ENCODE results near the gene MOV10. TPM values are rescaled to one million over a fixed set of nuclear protein-coding genes. Genes with fewer than 3 reads are reported as not detected.

Gene MOV10
- total and polyA plus RNA-seq, 2 of the 13 experiments (the other 11 are each of a cell fraction or from before 2014, with no cell fraction given), result 56.4 to 58.2 TPM

DNA sequence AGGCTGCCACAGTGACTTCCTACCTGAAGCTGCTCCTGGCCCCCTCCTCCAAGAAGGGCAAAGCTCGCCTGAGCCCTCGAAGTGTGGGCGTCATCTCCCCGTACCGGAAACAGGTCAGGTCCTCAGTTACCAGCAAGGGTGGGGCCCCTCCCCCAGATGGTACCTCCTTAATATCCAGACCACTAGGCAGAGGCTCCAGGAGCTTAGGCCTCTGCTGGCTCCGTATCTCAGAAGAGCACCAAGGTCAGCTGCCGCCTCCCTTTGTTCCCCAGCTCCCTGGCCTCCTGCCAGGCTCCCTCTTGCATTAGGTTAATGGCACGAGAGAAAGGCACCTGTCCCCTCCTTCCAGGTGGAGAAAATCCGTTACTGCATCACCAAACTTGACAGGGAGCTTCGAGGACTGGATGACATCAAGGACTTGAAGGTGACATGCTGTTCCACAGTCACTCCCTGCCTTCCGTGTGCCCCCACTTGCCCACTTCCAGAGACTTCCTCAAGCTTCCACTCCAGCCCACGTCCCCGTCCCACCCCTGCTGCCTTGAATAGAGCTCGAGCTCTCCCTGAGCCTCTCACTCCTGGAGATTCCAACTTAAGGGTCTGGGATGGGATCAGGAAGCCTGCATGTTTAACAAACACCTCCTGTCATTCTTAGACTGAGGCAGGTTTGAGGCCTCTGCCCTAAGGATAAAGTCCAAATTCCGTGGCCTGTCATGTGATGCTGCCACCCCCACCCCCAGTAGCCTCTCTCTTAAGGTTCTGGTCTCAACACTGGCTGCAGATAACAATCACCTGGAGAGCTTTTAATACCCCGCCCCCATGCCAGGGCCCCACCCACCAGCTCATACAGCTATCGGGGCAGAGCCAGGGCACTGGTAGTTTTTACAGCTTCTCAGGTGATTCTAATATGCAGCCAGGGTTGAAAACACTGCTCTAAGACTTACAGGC lies 24.2 kb downstream of the MOV10 start (continued):
- TF ChIP-seq JUNB (CRISPR knock-in tag; IDR thresholded peaks at IDR 0.05; ENCODE audit: borderline replicate concordance) (no peak), SPEN (CRISPR knock-in tag; IDR thresholded peaks at IDR 0.05; ENCODE audit: low read depth) (peak; percentile 29; the same call in 1 of the 2 replicates), ZNF501 (CRISPR knock-in tag; IDR thresholded peaks at IDR 0.05) (peak; percentile 36; the same call in 1 of the 2 replicates), SNAPC2 (CRISPR knock-in tag; IDR thresholded peaks at IDR 0.05) (no peak), ZNF138 (CRISPR knock-in tag; IDR thresholded peaks at IDR 0.05; ENCODE audit: low read depth) (no peak), ZNF367 (CRISPR knock-in tag; IDR thresholded peaks at IDR 0.05; ENCODE audit: borderline replicate concordance) (no peak), MAFG (CRISPR knock-in tag; IDR thresholded peaks at IDR 0.05) (no peak), ZNF230 (CRISPR knock-in tag; IDR thresholded peaks at IDR 0.05) (no peak), SOX5 (CRISPR knock-in tag; IDR thresholded peaks at IDR 0.05; ENCODE audit: borderline replicate concordance) (peak; percentile 45; the same call in 1 of the 2 replicates), TFAP4 (IDR thresholded peaks at IDR 0.05; ENCODE audit: borderline replicate concordance, low read depth) (peak; percentile 74; the same call in 1 of the 2 replicates), NCOR1 (IDR thresholded peaks at IDR 0.05; ENCODE audit: borderline replicate concordance, low read length) (peak; percentile 95), SOX6 (IDR thresholded peaks at IDR 0.05) (no peak), SOX6 (CRISPR knock-in tag; IDR thresholded peaks at IDR 0.05) (peak; percentile 80), ZNF788 (CRISPR knock-in tag; IDR thresholded peaks at IDR 0.05; ENCODE audit: borderline replicate concordance) (peak; percentile 51; the same call in 1 of the 2 replicates), HNRNPLL (IDR thresholded peaks at IDR 0.05; ENCODE audit: low read depth, low read length, poor library complexity, severe bottlenecking) (no peak), ZNF605 (CRISPR knock-in tag; IDR thresholded peaks at IDR 0.05) (peak; percentile 75; the same call in 1 of the 2 replicates), RARA (CRISPR knock-in tag; IDR thresholded peaks at IDR 0.05) (peak; percentile 59), ZNF430 (CRISPR knock-in tag; IDR thresholded peaks at IDR 0.05) (peak; percentile 63; the same call in 1 of the 2 replicates), MXD4 (CRISPR knock-in tag; IDR thresholded peaks at IDR 0.05) (no peak), SALL1 (CRISPR knock-in tag; IDR thresholded peaks at IDR 0.05) (peak; percentile 59), SP4 (CRISPR knock-in tag; IDR thresholded peaks at IDR 0.05) (no peak)
- TF ChIP-seq, protein P1, sequence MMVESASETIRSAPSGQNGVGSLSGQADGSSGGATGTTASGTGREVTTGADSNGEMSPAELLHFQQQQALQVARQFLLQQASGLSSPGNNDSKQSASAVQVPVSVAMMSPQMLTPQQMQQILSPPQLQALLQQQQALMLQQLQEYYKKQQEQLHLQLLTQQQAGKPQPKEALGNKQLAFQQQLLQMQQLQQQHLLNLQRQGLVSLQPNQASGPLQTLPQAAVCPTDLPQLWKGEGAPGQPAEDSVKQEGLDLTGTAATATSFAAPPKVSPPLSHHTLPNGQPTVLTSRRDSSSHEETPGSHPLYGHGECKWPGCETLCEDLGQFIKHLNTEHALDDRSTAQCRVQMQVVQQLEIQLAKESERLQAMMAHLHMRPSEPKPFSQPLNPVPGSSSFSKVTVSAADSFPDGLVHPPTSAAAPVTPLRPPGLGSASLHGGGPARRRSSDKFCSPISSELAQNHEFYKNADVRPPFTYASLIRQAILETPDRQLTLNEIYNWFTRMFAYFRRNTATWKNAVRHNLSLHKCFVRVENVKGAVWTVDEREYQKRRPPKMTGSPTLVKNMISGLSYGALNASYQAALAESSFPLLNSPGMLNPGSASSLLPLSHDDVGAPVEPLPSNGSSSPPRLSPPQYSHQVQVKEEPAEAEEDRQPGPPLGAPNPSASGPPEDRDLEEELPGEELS (CRISPR knock-in tag; IDR thresholded peaks at IDR 0.05), result peak; percentile 28; the same call in 1 of the 2 replicates
- TF ChIP-seq, protein P2, sequence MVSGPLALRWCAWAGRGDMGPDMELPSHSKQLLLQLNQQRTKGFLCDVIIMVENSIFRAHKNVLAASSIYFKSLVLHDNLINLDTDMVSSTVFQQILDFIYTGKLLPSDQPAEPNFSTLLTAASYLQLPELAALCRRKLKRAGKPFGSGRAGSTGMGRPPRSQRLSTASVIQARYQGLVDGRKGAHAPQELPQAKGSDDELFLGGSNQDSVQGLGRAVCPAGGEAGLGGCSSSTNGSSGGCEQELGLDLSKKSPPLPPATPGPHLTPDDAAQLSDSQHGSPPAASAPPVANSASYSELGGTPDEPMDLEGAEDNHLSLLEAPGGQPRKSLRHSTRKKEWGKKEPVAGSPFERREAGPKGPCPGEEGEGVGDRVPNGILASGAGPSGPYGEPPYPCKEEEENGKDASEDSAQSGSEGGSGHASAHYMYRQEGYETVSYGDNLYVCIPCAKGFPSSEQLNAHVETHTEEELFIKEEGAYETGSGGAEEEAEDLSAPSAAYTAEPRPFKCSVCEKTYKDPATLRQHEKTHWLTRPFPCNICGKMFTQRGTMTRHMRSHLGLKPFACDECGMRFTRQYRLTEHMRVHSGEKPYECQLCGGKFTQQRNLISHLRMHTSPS (CRISPR knock-in tag; IDR thresholded peaks at IDR 0.05; ENCODE audit: low read depth), result no peak
- TF ChIP-seq, protein P3, sequence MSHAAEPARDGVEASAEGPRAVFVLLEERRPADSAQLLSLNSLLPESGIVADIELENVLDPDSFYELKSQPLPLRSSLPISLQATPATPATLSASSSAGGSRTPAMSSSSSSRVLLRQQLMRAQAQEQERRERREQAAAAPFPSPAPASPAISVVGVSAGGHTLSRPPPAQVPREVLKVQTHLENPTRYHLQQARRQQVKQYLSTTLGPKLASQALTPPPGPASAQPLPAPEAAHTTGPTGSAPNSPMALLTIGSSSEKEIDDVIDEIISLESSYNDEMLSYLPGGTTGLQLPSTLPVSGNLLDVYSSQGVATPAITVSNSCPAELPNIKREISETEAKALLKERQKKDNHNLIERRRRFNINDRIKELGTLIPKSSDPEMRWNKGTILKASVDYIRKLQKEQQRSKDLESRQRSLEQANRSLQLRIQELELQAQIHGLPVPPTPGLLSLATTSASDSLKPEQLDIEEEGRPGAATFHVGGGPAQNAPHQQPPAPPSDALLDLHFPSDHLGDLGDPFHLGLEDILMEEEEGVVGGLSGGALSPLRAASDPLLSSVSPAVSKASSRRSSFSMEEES (CRISPR knock-in tag; IDR thresholded peaks at IDR 0.05), result peak; percentile 94
